NT2/D1 (cell line): ENCODE data around the gene ABLIM1.

Experiments used
- DNase-seq: peaks from one replicate; pipeline ENCODE4 v3.0.0-alpha.2; 2011; ENCODE audit warnings: low read depth, low spot score
- H3K27me3 ChIP-seq: 2 replicates; pipeline ENCODE4 v1.6.0; 2011; ENCODE audit warnings: mild to moderate bottlenecking; ENCODE audit not compliant: insufficient read length, insufficient read depth
- H3K36me3 ChIP-seq: 2 replicates; pipeline ENCODE4 v1.6.1; 2011; ENCODE audit warnings: mild to moderate bottlenecking, low read length, mixed read lengths; ENCODE audit not compliant: insufficient read depth, insufficient read length
- H3K4me1 ChIP-seq: 2 replicates; pipeline ENCODE4 v1.5.1; 2011; ENCODE audit not compliant: insufficient read depth, insufficient read length
- H3K4me3 ChIP-seq: 2 replicates; pipeline ENCODE4 v1.5.1; 2011; ENCODE audit warnings: low read depth; ENCODE audit not compliant: insufficient read length
- H3K9ac ChIP-seq: 2 replicates; pipeline ENCODE4 v1.6.0; 2011; ENCODE audit warnings: low read depth; ENCODE audit not compliant: insufficient read length
- H3K9me3 ChIP-seq: 2 replicates; pipeline ENCODE4 v1.5.1; 2011; ENCODE audit warnings: mild to moderate bottlenecking, low read length; ENCODE audit not compliant: insufficient read depth
- SUZ12 ChIP-seq: IDR thresholded peaks from 2 replicates; pipeline ENCODE4 v1.6.1; 2011; ENCODE audit not compliant: insufficient read length, insufficient read depth; ENCODE audit errors: extremely low read depth
- YY1 ChIP-seq: IDR thresholded peaks from 2 replicates; pipeline ENCODE4 v1.6.1; 2011; ENCODE audit not compliant: insufficient read length, insufficient read depth
- ZNF274 ChIP-seq: IDR thresholded peaks from 2 replicates; pipeline ENCODE4 v1.6.1; 2011; ENCODE audit warnings: mild to moderate bottlenecking, low read depth, low read length

The ABLIM1 gene

GRCh38 chr10:114593816-114594468 lies 64.1 kb downstream of the ABLIM1 start:
- H3K9me3 ChIP-seq = no peaks in the 10 kb centered on the region
- no peaks in the 10 kb centered on the region for H3K4me1 ChIP-seq
- TF ChIP-seq ZNF274 (no peak), YY1 (no peak), SUZ12 (no peak)
- H3K4me3 ChIP-seq = no peak overlapping the region
- H3K9ac ChIP-seq = no peak overlapping the region
- peaks cover 3% of the 10 kb centered on the region for H3K36me3 ChIP-seq
- H3K27me3 ChIP-seq = no peaks in the 10 kb centered on the region
- no peak for DNase-seq

- no peaks in the 10 kb centered on the region for H3K36me3 ChIP-seq
- no peaks in the 10 kb centered on the region for H3K27me3 ChIP-seq
- DNase-seq = no peak
- H3K9ac ChIP-seq = no peak overlapping the region
- H3K9me3 ChIP-seq = no peaks in the 10 kb centered on the region
- no peaks in the 10 kb centered on the region for H3K4me1 ChIP-seq
- no peak overlapping the region for H3K4me3 ChIP-seq
- TF ChIP-seq SUZ12 (no peak), ZNF274 (no peak), YY1 (no peak)
Observed at GRCh38 chr10:114593240-114593792, 64.8 kb downstream of the ABLIM1 start.

DNA sequence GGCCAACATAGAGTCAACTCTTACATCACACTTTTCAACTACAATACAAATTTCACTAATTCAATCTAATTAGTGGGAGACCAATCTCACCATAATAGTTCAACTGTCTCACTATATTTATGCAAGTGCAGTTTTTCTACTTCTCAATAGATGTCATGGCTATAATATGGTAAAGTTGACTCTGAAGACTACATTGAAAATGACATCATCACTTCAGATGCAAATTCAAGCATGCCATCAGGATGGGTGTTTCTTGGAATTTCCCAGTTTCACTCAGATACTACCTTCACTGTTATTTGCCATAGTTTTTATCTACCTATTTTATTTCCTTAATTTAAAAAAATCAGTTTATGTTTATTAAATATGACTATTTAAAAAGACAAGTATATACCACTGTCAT lies 67.1 kb downstream of the ABLIM1 start:
- H3K27me3 ChIP-seq = no peaks in the 10 kb centered on the region
- no peak for DNase-seq
- H3K36me3 ChIP-seq = peaks cover 3% of the 10 kb centered on the region
- no peaks in the 10 kb centered on the region for H3K9me3 ChIP-seq
- H3K9ac ChIP-seq = no peak overlapping the region
- no peaks in the 10 kb centered on the region for H3K4me1 ChIP-seq
- TF ChIP-seq SUZ12 (no peak), ZNF274 (no peak), YY1 (no peak)
- no peak overlapping the region for H3K4me3 ChIP-seq

DNA sequence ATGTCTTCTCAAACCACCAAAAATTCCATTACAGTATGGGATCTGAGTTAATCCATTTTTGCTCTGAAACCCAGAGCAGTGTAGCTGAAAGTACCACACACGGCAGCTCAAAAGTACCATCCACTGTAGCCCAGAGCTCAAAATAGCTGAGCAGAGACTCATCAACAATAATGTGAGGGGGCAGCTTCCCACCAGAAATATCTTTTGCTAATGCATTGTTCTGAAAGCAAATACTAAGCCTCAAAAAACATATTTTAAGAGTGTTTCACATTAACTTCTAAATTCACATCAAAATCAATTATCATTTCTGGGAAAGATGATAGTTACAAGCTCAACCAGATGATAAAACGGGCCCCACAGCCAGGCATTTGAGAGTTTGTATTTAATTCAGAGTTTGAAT lies 73.7 kb downstream of the ABLIM1 start:
- Histone ChIP-seq H3K9ac (no peak overlapping the region), H3K4me1 (no peaks in the 10 kb centered on the region), H3K27me3 (no peaks in the 10 kb centered on the region), H3K36me3 (peaks cover 3% of the 10 kb centered on the region), H3K9me3 (no peaks in the 10 kb centered on the region), H3K4me3 (no peak overlapping the region)
- DNase-seq = no peak
- no peak for TF ChIP-seq ZNF274
- no peak for TF ChIP-seq YY1
- no peak for TF ChIP-seq SUZ12

GRCh38 chr10:114581071-114581470 lies 77.0 kb downstream of the ABLIM1 start:
- H3K4me1 ChIP-seq = no peaks in the 10 kb centered on the region
- no peak overlapping the region for H3K4me3 ChIP-seq
- no peak overlapping the region for H3K9ac ChIP-seq
- no peaks in the 10 kb centered on the region for H3K27me3 ChIP-seq
- no peak for TF ChIP-seq YY1
- no peak for DNase-seq
- H3K36me3 ChIP-seq = peaks cover 3% of the 10 kb centered on the region
- no peaks in the 10 kb centered on the region for H3K9me3 ChIP-seq

DNA sequence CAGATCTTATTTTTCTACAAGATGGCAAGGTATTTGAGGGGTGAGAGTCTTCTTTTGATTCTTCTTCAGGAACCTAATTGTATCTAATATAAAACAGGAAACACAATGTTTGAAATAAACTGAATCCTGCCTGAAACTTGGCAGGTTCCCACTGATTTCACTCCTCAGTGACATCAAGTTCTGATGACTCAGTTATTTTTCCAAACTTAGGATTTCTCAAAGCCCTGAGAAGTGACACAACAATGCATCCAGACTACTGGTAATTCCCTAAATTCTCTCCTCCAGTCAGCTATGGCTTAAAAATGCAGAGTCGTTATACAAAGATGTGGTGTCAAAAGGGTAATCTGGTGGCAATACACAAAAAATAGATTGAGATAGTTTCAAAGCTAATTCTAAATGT lies 80.9 kb downstream of the ABLIM1 start:
- Histone ChIP-seq H3K9me3 (no peaks in the 10 kb centered on the region), H3K4me1 (no peaks in the 10 kb centered on the region), H3K4me3 (no peak overlapping the region), H3K9ac (no peak overlapping the region), H3K36me3 (peaks cover 18% of the 10 kb centered on the region), H3K27me3 (no peaks in the 10 kb centered on the region)
- TF ChIP-seq SUZ12 = no peak
- no peak for TF ChIP-seq ZNF274
- no peak for TF ChIP-seq YY1
- no peak for DNase-seq

DNA sequence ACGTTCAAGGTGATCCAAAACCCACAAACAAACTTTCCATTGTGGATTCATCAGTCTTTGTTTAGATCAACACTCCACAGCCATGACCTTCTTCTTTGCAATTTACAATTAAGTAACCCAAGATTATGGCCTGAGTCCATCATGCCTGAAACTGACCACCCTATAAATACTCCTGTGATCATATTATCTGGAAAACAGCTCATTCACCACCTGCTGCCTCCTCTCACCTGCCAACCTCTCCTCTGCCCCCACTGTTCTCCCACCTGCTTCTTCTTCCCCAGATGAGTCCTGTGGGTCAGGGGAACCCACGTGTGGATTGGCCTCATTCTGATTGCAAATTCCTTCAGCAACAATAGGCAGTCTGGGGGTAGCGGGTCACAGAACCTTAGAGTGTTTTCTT lies 81.4 kb downstream of the ABLIM1 start:
- H3K4me3 ChIP-seq = no peak overlapping the region
- no peaks in the 10 kb centered on the region for H3K9me3 ChIP-seq
- peaks cover 19% of the 10 kb centered on the region for H3K36me3 ChIP-seq
- no peaks in the 10 kb centered on the region for H3K4me1 ChIP-seq
- DNase-seq = no peak
- TF ChIP-seq ZNF274 (no peak), YY1 (no peak), SUZ12 (no peak)
- H3K27me3 ChIP-seq = no peaks in the 10 kb centered on the region
- no peak overlapping the region for H3K9ac ChIP-seq
